Brain microvascular endothelial cell (primary cell): Measurements from ENCODE around the gene HOXB4.
A peak's percentile ranks its signal among the peaks of the same experiment; 100 is the strongest.

ENCODE experiments used
- DNase-seq: peaks from one replicate; pipeline ENCODE4 v3.0.0-alpha.2; 2020
- H3K27ac ChIP-seq: fragments of 250-450 bp; sonication (Bioruptor Pico); 2 replicates; pipeline ENCODE4 v1.5.1; 2020; ENCODE audit warnings: mild to moderate bottlenecking, moderate library complexity
- H3K27me3 ChIP-seq: fragments of 250-450 bp; sonication (Bioruptor Pico); replicated peaks from 2 replicates; pipeline ENCODE4 v1.5.1; 2020; ENCODE audit warnings: mild to moderate bottlenecking
- H3K36me3 ChIP-seq: fragments of 250-450 bp; sonication (Bioruptor Pico); replicated peaks from 2 replicates; pipeline ENCODE4 v1.5.1; 2020; ENCODE audit warnings: mild to moderate bottlenecking
- H3K4me3 ChIP-seq: 2 replicates; pipeline ENCODE4 v1.5.1; 2011; ENCODE audit warnings: low read depth, mild to moderate bottlenecking, control low read depth, low read length, moderate library complexity
- in situ Hi-C: cut with HindIII; loops from 2 replicates; pipeline ENCODE4 v1.10.0; 2017; ENCODE audit warnings: low sequenced_read_pairs, low pct_ligation_motif_present
- TF ChIP-seq, protein P1 (sequence below): IDR thresholded peaks from 2 replicates; pipeline ENCODE4 v1.5.1; 2011; ENCODE audit warnings: low read depth, mild to moderate bottlenecking, moderate library complexity, low read length, control low read depth, inconsistent platforms; ENCODE audit errors: missing control alignments

HOXB4 gene

DNA sequence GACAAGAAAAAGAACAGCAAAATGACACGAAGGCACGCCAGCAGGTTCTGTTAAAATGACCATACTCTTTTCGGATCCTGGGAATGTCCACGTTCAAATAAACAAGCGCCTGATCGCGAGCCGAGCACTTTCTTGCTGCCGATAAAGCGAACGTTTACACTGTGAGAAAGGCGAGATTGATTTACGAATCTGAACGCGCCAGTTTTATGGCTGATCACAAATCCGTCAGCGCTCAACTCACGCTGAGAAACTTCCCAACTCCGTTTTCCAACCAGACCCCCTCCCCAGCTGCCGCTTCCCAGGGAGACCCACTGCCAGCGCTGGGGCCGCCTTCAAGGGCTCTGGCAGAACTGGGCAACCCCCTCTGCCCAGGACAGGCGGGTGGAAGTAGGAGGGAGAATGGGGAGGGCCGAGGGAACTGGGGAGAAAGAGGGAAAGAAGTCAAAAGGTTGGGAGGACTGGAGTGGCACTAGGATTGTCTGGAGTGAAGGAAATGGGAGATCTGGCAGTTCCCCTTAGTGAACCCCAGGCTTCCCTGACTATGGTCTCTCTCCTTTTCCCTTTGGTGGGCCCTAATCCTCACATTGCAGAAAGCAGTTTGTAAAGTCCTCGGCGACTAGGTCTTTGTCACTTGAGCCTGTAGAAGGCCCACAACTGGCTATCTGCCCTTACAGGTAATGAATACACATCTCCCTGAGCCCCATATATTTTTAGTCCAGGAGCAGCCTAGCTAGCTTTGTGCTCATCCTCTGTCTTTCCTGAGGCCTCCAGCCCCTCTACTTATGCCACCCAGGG is 6.9 kb downstream of the HOXB4 start:
- DNase-seq: no peak
- H3K27ac ChIP-seq: no peak overlapping the region
- H3K4me3 ChIP-seq: peak overlapping the region; percentile 3
- TF ChIP-seq, protein P1, sequence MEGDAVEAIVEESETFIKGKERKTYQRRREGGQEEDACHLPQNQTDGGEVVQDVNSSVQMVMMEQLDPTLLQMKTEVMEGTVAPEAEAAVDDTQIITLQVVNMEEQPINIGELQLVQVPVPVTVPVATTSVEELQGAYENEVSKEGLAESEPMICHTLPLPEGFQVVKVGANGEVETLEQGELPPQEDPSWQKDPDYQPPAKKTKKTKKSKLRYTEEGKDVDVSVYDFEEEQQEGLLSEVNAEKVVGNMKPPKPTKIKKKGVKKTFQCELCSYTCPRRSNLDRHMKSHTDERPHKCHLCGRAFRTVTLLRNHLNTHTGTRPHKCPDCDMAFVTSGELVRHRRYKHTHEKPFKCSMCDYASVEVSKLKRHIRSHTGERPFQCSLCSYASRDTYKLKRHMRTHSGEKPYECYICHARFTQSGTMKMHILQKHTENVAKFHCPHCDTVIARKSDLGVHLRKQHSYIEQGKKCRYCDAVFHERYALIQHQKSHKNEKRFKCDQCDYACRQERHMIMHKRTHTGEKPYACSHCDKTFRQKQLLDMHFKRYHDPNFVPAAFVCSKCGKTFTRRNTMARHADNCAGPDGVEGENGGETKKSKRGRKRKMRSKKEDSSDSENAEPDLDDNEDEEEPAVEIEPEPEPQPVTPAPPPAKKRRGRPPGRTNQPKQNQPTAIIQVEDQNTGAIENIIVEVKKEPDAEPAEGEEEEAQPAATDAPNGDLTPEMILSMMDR: no peak
- in situ Hi-C loops: no loop called here
- peaks cover 96% of the 10 kb centered on the region for H3K27me3 ChIP-seq
- no peaks in the 10 kb centered on the region for H3K36me3 ChIP-seq

DNA sequence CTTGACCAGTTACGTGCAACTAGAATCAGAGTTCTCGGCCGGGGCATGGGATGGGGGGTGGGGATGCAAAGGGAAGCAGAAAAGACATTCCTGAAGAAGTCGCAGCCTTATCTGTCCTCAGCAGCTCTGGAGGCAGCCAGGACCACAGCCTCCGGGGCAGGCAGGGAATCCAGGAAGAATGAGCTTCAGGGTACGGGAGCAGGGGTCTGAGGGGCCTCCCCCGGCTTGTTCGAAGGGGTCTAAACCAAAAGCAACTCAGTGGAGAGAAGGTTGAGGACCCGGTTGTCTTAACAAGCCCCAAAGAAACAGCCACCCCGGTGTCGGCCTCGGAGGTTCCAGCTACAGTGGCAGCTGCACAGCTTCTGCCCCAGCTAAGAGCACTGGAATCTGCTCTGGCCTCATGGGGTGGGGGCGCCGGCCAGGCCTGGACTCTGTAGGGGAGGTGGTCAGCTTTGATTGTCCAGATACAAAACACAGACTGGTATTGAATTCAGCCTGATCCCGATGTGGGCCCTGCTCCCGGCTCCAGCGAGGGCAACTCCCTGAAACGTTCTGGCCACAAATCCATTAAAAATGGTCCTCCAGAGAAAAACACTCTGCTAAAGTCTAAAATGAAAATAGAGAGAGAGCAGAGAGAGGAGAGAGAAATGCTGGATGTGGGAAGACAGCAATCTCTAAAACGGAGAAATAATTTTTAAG is 7.7 kb downstream of the HOXB4 start:
- Histone ChIP-seq H3K4me3 (peak overlapping the region; percentile 22), H3K36me3 (no peaks in the 10 kb centered on the region), H3K27me3 (peaks cover 97% of the 10 kb centered on the region), H3K27ac (no peak overlapping the region)
- in situ Hi-C loops: no loop called here
- DNase-seq: no peak
- TF ChIP-seq, protein P1: no peak

DNA sequence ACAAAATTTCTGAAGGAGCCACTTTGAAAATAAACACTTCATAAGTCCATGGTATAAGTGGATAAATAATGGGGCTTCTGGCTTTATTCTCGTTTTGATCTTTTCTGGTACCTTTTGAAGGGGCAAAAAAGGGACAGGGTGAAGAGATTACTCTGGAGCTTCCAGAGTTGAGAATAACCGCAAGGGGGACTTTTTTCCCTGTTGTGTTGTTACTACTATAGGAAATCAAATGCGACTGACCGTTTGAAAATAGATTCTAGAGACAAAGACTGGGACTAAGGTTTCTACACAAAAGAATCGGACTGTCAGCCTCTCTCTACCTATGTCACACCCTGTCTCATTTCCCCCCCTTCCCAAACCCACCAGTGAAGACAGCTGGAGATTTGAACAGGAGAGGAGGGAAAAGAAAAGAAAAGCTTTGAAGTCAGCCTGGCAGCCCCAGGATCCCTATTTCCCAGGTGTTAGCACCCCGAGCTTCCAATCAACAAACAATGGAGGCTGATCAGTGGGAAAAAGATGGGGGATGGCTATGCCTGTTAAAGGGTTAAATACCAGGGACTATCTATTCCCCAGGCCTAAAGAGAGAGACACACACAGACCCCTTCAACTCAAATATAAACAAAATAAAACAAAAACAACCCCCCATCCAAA is 8.4 kb downstream of the HOXB4 start:
- Histone ChIP-seq H3K27ac (no peak overlapping the region), H3K27me3 (peaks cover 98% of the 10 kb centered on the region), H3K4me3 (no peak overlapping the region), H3K36me3 (no peaks in the 10 kb centered on the region)
- in situ Hi-C loops: no loop called here
- TF ChIP-seq, protein P1: no peak
- no peak for DNase-seq

- in situ Hi-C loops: no loop called here
- Histone ChIP-seq H3K27ac (no peak overlapping the region), H3K36me3 (no peaks in the 10 kb centered on the region), H3K27me3 (peaks cover 97% of the 10 kb centered on the region), H3K4me3 (peak overlapping the region; percentile 30)
- no peak for DNase-seq
- TF ChIP-seq, protein P1: no peak
These were observed 8.9 kb downstream of the HOXB4 start for GRCh38 chr17:48569240-48569582.

DNA sequence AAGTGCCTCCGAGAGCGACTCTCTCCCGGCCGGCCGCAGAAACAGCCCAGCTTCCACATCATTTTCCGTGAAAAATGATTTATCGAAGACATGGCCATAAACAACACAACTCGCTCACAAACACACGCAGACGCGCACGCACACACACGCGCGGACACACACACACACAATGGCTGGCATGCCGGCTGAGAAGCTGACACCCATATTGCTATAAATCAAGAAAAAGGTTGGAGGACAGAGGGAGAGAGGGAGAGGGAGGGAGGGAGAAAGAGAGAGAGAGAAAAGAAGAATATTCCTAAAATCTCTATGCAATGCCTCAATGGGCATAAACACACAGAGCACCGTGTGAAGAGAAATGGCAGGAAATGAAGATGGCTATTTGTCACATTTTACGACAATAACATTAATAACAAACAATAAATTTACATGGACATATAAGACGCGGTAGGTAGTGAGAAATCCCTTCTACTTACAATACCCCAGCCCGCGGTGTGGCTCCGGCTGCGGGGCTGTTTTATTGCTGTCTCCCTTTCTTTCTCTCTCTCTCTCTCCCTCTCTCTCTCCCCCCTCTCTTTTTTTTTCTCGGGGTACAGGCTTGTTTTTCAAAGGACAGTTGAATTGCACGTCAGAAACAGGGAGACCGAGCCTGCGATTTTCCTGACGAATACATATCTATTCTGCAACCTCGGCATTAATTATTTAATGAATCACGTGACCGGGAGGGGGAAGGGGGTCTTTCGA is 9.5 kb downstream of the HOXB4 start:
- H3K27ac ChIP-seq: no peak overlapping the region
- in situ Hi-C loops: no loop called here
- no peaks in the 10 kb centered on the region for H3K36me3 ChIP-seq
- H3K4me3 ChIP-seq: peak overlapping the region; percentile 30
- TF ChIP-seq, protein P1: no peak
- H3K27me3 ChIP-seq: peaks cover 97% of the 10 kb centered on the region
- no peak for DNase-seq
